GM18870 (cell line): ENCODE results near the gene ARHGEF16.

ENCODE experiments used
- ATAC-seq: cut with Tn5 transposase; IDR thresholded peaks from one replicate; pipeline ENCODE4 v1.9.1; 2021; ENCODE audit warnings: moderate library complexity; ENCODE audit not compliant: unreplicated experiment

ARHGEF16 gene

GRCh38 chr1:3455670-3456448 lies 1.4 kb downstream of the ARHGEF16 start:
- no peak for ATAC-seq

DNA sequence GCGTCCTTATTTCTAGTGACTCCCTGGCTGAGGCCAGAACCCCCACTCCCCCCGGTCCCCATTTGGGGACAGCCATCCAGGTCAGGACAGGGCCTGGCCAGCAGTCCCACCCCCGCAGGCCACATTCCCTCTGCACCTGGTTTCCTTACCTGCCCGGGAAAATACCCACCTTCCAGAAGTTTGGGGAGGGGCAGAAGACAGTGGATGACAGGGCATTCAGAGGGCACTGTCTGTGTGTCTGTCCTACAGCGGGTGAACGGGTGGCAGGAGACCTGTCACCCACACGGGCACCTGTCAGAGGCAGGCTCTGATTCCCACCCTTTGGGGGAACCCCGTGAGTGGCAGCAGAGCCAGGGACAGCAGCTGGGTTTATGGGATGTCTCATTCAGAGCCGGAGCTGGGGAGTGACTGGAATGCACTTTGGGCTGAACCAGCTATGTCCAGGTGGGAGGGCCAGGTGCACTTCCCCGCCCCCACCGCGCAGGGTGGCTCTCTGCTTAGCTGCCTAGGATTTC lies 2.0 kb downstream of the ARHGEF16 start:
- ATAC-seq = no peak

GRCh38 chr1:3456964-3457909 lies 2.8 kb downstream of the ARHGEF16 start:
- ATAC-seq = no peak

DNA sequence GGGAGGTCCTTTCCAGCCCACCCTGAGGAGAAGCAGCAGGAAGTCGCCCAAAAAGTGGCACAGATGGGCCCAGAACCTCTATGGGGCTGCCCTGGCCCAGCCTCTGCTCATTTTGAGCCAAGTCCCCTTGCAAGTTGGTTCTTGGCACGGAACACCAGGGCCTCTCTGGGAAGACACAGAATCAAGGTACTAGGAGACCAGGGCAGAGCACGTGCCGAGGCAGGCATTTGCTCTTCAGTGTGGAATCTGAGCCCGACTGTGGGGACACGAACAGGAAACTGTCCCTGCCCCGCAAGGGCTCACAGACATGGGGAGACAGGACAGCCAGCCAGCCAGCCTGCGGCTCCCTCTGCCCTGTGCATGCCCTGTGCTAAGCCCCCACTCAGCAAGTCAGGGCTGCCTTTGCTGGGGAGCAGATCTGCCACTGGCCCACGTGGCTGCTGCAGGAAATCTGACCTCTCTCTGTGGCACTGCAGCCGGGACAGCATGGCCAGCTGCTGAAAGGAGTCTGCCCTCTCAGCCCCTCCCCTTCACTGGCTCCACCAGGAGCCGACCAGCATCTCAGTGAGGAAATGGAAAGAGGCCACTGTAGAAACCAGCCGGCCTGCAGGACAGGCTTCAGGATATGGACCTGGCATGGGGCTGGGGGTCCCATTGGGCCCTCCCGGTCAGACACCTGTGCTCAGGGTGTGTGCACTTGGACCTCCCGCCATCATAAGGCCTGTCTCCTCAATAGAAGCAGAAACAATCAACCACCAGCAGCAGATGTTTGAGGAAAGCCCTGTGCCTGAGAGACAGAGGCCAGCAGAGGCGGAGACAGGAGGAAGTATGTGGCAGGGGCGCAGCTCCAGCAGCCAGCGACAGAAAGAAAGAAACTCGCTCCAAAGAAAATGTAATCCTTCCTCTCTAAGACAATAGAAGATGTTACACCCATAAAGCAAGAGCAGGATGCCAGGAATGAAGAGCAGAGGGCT lies 3.7 kb downstream of the ARHGEF16 start:
- no peak for ATAC-seq

GRCh38 chr1:3459051-3459908 lies 4.8 kb downstream of the ARHGEF16 start:
- no peak for ATAC-seq

- no peak for ATAC-seq
These were observed 5.6 kb downstream of the ARHGEF16 start for GRCh38 chr1:3459940-3460671.

DNA sequence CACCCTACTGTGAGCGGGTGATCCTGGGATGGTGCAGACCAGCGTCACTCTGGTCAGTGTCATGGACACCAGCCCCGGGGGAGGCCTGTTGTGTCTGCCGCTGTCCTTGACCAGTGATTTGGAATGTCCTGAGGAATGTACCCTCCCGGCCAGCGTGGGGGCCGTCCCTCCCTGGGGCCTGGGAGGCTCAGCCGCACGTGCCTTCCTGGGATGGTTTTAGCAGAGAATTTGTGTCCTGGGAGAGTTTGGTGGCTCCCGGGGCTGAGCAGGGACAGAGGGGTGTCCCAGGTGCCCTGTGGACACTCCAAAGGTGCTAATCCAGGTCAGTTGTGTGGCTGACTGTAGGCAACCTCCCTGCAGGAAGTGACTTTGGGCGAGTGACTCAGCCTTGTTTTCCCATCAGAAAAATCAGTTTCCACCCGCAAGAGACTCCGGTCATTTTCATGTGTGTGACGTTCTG lies 6.2 kb downstream of the ARHGEF16 start:
- ATAC-seq = no peak

DNA sequence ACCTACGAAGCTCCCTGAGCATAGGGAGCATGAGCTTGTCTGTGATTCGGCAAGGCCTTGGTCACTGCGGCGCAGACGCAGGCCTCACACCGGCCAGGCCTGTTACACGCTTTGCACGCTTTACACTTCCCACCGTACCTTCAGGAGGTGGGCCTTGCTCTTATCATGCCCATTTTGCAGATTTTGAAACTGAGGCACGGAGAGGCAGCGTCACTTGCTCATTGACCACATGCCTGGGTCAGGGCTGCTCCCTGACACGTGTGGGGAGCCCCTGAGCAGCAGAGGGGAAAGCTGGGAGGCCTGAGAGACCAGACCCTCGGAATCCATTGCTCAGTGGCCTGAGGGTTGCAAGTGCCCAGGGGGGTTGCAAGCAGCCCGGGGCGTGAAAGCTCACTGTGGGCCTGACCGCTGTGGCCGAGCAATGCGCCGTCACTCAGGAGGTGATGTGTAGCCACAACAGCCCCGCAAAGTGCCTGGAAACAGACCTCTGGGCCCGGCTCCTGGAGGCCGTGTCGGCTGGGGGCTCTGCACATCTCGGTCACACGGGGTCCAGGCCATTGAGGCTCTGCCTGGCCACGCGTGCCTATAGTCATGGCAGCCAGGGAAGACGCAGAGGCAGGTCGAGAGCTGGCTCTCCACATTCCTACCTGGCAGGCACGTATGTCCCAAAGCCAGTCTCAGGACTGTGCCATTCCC lies 6.9 kb downstream of the ARHGEF16 start:
- ATAC-seq = no peak

DNA sequence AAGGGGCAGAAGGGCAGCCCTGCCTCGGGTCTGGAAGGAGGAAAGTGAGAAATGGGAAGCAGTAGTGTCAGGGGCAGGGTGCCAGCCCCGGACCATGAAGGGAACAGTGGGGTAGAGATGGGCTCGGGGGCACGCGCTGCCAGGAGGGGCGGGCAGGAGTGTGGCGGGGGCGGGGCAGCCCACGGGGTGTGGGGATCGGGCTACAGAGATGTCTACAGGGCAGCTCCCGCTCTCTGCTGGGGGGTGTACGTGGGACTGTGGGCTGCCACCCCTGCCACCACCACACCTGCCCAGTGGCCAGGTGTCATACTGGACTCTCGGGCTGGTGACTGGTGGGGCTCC lies 7.4 kb downstream of the ARHGEF16 start:
- ATAC-seq = no peak

- ATAC-seq = no peak
These were observed 8.0 kb downstream of the ARHGEF16 start for GRCh38 chr1:3462356-3463012.

GRCh38 chr1:3463013-3463385 lies 8.5 kb downstream of the ARHGEF16 start:
- no peak for ATAC-seq

- no peak for ATAC-seq
These were observed 9.0 kb downstream of the ARHGEF16 start for GRCh38 chr1:3463408-3463863.

- no peak for ATAC-seq
These were observed 9.6 kb downstream of the ARHGEF16 start for GRCh38 chr1:3463891-3464648.

DNA sequence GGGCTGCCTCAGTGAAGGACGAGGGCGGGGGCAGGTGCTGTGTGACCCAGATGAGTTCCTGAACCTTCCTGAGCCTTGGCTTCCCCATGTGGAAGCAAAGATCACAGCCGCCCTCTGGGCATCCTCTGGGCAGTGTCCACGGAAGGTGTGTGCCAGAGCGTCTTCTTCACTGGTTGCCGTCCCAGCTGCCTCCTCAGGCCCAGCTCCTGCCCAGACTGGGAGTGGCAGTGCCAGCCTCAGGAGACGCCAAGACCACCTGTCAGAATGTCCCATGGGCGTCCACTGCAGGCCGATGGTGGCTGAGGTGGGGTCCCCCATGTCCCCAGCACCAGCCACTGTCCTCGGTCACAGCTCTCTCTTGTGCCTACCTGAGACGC lies 10.2 kb downstream of the ARHGEF16 start:
- ATAC-seq = no peak

DNA sequence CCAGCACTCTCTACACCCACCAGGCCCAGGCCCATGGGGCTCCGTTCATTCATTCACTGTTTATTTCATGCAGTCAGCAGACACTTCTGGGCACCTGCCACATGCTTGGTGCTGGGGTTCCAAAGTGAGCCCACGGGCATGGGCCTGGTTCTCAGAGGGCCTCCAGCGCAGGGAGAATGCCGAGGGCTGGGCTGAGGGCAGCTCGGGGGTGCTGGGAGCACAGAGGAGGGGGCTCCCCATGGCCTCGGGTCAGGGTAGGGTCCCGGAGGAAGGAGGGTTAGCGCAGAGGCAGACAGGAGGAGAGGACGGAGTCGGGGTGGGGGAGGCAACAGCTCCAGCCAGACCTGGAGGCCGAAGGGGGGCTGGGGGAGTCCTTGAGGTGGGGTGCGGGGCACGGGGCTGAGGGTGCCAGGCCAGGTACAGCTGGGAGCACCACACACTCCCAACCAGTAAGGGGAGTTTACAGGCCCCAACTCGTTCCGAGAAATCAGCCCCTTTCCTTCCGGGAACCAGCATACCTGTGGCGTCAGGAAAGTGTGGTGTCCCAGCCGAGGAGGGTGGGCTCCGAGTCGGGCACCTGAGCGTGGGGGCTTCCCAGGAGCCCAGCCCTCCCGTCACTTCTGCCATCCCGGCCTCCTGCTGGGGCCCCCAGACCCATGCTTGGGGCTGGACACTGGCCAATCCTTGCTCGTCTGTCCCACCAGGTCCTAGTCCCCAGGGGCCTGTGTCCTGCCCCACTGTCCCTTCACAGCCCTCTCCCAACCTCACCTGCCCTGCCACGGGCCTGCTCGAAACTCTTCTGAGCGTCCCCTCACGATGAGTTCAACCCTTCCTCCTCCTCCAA lies 10.8 kb downstream of the ARHGEF16 start:
- no peak for ATAC-seq

- ATAC-seq = no peak
These were observed 11.5 kb downstream of the ARHGEF16 start for GRCh38 chr1:3465935-3466321.
